WTC11 (cell line): ENCODE measurements around the gene PHACTR3.

ENCODE experiments used
- CTCF ChIP-seq: fragments of 200-600 bp; IDR thresholded peaks from 2 replicates; pipeline ENCODE4 v1.8.0; 2022; ENCODE audit warnings: antibody characterized with exemption
- HMGXB4 ChIP-seq: sonication (generic); formaldehyde crosslinking; IDR thresholded peaks from 2 replicates; pipeline ENCODE4 v1.8.1; 2023; ENCODE audit warnings: mild to moderate bottlenecking, moderate library complexity, missing genetic modification reagents
- MAX ChIP-seq: sonication (generic); formaldehyde crosslinking; IDR thresholded peaks from 2 replicates; pipeline ENCODE4 v1.8.0; 2022; ENCODE audit warnings: mild to moderate bottlenecking, missing genetic modification reagents
- NR2C2 ChIP-seq: sonication (generic); formaldehyde crosslinking; IDR thresholded peaks from 2 replicates; pipeline ENCODE4 v1.8.0; 2022; ENCODE audit warnings: mild to moderate bottlenecking, missing genetic modification reagents
- RELA ChIP-seq: sonication (generic); formaldehyde crosslinking; IDR thresholded peaks from 2 replicates; pipeline ENCODE4 v1.8.1; 2022; ENCODE audit warnings: missing genetic modification reagents, mild to moderate bottlenecking, borderline replicate concordance
- SMAD3 ChIP-seq: sonication (generic); formaldehyde crosslinking; IDR thresholded peaks from 2 replicates; pipeline ENCODE4 v1.8.0; 2022; ENCODE audit warnings: missing genetic modification reagents, mild to moderate bottlenecking, borderline replicate concordance
- SOX15 ChIP-seq: fragments of 250-450 bp; sonication (Bioruptor Pico); IDR thresholded peaks from 2 replicates; pipeline ENCODE4 v1.9.0; 2021; ENCODE audit warnings: mild to moderate bottlenecking
- STAT6 ChIP-seq: sonication (generic); formaldehyde crosslinking; conservative IDR thresholded peaks from 2 replicates; pipeline ENCODE4 v1.8.1; 2023; ENCODE audit warnings: mild to moderate bottlenecking, low read depth, missing genetic modification reagents, moderate library complexity
- USF1 ChIP-seq: sonication (generic); formaldehyde crosslinking; IDR thresholded peaks from 2 replicates; pipeline ENCODE4 v1.8.0; 2022; ENCODE audit warnings: mild to moderate bottlenecking, missing genetic modification reagents
- ZBTB21 ChIP-seq: sonication (generic); formaldehyde crosslinking; IDR thresholded peaks from 2 replicates; pipeline ENCODE4 v1.8.1; 2023; ENCODE audit warnings: mild to moderate bottlenecking, missing genetic modification reagents, borderline replicate concordance

GRCh38 chr20:59779656-59780380, 175.5 kb downstream of the PHACTR3 start:
- TF ChIP-seq ZBTB21 (no peak), CTCF (no peak), SMAD3 (CRISPR knock-in tag) (no peak), MAX (CRISPR knock-in tag) (no peak), USF1 (CRISPR knock-in tag) (no peak), HMGXB4 (no peak), SOX15 (no peak), RELA (CRISPR knock-in tag) (no peak), NR2C2 (CRISPR knock-in tag) (no peak), STAT6 (CRISPR knock-in tag) (no peak)
